H1 (cell line): ENCODE data around the gene TCEANC. TPM values are rescaled to one million over a fixed set of nuclear protein-coding genes. Genes with fewer than 3 reads are reported as not detected.

ENCODE experiments used
- CEBPB ChIP-seq: IDR thresholded peaks from 2 replicates; pipeline ENCODE4 v1.6.1; 2012; ENCODE audit warnings: low read depth, low read length
- TAF7 ChIP-seq: optimal IDR thresholded peaks from 2 replicates; pipeline ENCODE3; 2011; ENCODE audit warnings: low read depth, mild to moderate bottlenecking, inconsistent platforms, low read length, moderate library complexity, borderline replicate concordance
- TBP ChIP-seq: IDR thresholded peaks from 2 replicates; pipeline ENCODE4 v1.6.1; 2011; ENCODE audit warnings: low read depth, low read length, improper control_type of control experiment
- polyA plus RNA-seq, 7 experiments: library from polyadenylated mRNA; depleted of rRNA in 3 of 7; stranded (reverse) in 5 of 7; unstranded in 2 of 7; fragments of >200 nt in 5 of 7; fragments of 200-250 nt in 2 of 7; gene quantifications; 1 replicate in 5 of 7; 2 replicates in 1 of 7; 4 replicates in 1 of 7; pipeline versions ENCODE4 v1.2.1 to v1.2.3, GENCODE V29; 2011 to 2013; ENCODE audit warnings: missing spikeins in 2 of 7, mixed read lengths in 2 of 7
- total RNA-seq: library from RNA; stranded (reverse); fragmentation: NEBNext Ultra II Directional; extraction: Animal tissue kit (Norgen Biotek cat#: 25700); gene quantifications from 2 replicates; pipeline ENCODE4 v1.2.1, GENCODE V29; 2021

TCEANC gene
- total and polyA plus RNA-seq, 2 of the 8 experiments (the other 6 are each of a cell fraction or from before 2014, with no cell fraction given): 0.88 to 2.0 TPM

DNA sequence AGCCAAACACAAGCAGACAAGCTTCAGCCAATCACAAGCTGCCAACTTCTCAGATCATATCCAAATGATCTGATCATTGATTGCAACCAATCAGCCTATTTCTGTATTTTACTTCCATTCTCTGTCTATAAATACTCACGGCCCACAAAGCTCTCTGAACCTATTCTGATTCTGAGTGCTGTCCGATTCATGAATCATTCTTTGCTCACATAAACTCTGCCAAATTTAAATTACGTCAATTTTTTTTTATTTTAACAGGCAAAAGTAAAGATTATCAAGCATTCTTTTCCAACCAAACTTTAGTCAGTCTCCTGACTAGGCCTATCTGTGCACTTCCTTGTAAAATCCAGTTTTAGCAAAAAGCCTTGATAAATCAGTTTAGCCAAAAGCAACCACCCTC, 1.8 kb upstream of the TCEANC start (continued):
- TF ChIP-seq TAF7 (no peak), CEBPB (no peak), TBP (no peak)
